GM19397 (cell line): ENCODE data around the gene IREB2.
A peak's percentile ranks its signal among the peaks of the same experiment; 100 is the strongest.
"Not testable (repeated sequence)": the region's sequence is repeated elsewhere in the genome, so short reads cannot be mapped to it uniquely, and the experiment has no call there.

Experiments used
- ATAC-seq: cut with Tn5 transposase; IDR thresholded peaks from one replicate; pipeline ENCODE4 v1.9.1; 2021; ENCODE audit warnings: mild to moderate bottlenecking, moderate library complexity; ENCODE audit not compliant: unreplicated experiment

The IREB2 gene, protein sequence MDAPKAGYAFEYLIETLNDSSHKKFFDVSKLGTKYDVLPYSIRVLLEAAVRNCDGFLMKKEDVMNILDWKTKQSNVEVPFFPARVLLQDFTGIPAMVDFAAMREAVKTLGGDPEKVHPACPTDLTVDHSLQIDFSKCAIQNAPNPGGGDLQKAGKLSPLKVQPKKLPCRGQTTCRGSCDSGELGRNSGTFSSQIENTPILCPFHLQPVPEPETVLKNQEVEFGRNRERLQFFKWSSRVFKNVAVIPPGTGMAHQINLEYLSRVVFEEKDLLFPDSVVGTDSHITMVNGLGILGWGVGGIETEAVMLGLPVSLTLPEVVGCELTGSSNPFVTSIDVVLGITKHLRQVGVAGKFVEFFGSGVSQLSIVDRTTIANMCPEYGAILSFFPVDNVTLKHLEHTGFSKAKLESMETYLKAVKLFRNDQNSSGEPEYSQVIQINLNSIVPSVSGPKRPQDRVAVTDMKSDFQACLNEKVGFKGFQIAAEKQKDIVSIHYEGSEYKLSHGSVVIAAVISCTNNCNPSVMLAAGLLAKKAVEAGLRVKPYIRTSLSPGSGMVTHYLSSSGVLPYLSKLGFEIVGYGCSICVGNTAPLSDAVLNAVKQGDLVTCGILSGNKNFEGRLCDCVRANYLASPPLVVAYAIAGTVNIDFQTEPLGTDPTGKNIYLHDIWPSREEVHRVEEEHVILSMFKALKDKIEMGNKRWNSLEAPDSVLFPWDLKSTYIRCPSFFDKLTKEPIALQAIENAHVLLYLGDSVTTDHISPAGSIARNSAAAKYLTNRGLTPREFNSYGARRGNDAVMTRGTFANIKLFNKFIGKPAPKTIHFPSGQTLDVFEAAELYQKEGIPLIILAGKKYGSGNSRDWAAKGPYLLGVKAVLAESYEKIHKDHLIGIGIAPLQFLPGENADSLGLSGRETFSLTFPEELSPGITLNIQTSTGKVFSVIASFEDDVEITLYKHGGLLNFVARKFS

DNA sequence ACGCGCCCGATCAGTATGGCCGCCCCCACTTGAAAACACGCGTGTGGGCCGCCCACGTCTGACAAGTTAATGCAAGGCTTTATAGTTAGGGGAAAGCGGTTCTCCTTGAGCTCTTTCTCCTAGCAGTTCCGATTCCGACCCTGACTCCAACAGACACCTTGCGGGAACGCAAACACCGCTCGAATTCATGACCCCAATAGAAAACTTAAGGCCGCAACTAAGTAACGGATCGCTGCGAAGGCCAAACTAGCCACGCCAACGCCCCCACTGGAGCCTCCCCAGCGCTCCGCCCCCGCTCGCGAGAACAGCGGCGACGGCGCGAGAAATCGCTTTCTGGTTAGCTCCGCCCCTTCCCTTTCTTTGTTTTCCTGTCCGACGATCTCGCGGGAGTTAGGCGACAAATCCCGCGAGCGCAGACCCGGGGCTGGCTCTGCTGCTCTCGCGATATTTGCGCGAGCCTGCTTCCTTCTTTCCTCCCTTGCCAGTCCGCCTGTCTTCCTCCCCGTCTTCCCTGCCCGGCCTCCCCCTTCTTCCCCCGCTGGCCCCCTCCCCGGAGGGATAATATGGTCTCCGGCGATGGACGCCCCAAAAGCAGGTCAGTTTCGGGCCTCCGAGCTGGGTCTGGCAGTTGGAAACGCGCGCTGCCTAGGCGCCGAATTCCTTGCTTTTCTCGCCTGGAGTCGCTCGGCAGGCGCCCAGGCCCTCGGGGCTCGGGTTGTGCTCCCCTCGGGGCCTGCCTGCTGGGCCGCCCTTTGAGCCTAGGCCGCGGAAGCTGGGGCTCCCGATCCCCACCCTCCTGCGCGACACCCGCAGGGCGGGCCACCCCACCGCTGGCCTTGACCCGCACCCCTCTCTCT, at the start of gene IREB2:
Gene IREB2 (plus strand): TSS at position 455 of the 857 bp plus-strand sequence. CDS start 122 bp downstream, at position 577.
- ATAC-seq: peak; percentile 86

DNA sequence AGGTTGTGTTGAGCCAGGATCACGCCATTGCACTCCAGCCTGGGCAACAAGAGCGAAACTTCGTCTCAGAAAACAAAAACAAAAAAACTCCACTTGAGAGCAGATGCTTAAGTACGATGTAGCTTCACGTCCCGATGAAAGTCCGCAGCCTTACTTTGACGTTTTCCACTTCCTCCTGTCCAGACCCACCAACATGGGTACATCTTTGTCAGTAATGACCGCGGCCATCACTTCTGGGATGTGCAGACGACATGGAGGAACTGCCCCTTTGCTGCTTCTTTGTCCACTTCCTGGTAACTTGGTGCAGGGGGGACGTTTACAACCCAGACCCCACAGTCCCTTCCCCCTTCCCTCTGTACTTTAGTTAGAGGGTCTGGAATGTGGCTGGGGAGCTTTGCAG, 49.2 kb upstream of the IREB2 start:
- no peak for ATAC-seq

DNA sequence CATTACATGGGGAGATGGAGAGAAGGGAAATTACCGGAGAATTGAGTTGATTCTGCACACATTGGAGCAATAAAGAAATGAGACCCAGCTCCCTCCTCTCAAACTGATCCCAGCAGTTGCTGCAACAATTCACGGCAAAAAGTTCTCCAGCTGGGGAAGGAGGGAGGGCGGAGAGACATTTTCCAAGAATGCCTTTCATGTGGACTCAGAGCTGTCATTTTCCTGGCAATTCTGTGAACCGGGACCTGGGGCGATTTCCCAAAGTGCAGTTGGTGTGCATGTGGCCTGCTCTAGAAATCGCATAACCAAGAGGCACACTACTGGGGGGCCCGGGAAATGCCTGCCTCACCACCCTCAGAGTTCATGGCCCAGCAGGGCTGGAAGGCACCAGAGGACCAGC, 48.7 kb upstream of the IREB2 start:
- ATAC-seq: no peak

DNA sequence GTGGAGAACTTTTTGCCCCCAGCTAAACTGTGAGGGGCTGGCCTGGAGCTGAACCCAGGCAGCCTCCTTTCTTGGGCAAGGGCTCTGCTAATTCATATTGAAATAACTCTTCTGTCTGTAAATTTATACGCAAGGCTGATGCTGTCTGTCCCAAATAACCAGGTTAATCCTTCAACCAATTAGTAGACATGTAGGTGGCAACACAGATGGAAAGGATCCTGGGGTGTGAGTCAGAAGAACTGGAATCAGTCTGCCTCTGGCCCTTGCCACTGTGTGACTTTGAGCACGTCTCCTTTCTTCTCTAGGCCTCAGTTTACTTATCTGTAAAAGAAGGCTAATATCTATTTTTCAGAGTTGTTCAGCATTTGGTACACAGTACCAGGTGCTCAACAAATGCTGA, 48.3 kb upstream of the IREB2 start:
- ATAC-seq: no peak

DNA sequence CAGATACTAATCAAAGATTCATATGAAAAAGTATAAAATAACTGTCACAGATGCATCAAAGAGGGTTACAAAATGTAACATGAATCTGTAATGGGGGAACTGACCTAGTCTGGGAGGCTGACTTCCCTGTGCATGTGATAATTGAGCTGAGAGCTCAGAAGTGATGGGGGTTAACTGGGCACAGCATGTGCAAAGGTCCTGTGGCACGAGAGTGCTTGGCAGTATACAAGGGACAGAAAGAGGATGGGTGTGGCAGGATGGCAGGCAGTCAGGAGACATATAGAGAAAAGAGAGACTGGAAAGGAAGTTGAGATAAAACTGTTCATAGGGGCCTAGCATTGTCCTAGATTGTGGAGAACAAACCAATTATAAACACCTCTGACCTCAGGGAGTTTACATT, 47.8 kb upstream of the IREB2 start:
- no peak for ATAC-seq

DNA sequence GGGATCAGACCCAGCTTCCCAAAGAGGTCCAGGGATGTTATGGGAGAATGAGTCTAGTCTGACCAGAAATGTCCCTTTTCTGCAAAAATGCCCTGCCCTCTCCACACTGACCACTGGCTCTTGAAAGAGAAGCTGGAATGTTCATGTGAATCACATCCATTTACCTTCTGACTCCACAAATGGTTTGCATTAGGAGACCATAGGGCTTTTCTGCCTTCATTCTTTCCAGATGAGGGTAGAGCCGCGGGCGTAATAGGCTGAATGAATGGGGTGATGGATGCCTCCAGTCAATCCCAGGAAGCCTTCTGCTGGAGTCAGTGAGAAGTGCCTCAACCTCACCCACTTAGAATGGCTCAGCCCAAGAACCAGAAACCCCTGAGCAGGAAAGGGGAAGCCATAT, 47.2 kb upstream of the IREB2 start:
- no peak for ATAC-seq

DNA sequence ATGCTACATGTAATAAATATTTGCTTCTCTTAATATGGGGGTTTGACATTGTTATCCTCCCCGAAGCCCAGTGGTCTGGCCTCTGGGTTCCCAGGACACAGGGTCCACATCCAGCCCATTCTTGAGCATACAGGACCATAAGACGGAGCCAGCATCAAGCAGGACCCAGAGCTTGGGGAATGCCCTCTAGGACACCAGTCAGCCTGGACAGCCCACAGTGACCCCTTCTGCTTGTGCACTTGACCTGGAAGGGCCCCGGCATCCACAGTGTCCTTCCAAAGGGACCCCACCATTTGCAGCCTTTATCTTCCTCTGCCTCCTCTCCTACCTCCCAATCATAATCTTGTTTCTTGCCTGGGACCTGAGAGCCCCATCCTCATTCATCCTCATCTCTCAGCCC, 46.2 kb upstream of the IREB2 start:
- no peak for ATAC-seq

DNA sequence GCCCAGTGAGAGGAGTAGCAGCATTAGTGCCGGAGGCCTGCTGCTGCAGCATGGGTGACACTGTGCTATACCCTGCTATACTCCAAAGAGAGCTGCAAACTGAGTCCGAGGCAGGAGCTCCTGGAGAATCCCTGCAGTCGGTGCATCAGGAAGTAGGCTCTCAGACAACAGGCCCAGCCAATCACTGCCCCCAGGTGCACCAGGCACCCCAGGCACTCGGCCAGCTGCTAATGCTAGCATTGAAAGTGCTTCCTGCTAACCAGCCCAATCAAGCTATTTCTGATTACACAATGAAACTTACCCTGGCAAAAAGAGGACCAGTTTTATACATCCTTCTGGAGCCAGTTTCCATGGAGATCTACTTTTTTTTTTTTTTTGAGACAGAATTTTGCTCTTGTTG, 45.6 kb upstream of the IREB2 start:
- ATAC-seq: no peak

DNA sequence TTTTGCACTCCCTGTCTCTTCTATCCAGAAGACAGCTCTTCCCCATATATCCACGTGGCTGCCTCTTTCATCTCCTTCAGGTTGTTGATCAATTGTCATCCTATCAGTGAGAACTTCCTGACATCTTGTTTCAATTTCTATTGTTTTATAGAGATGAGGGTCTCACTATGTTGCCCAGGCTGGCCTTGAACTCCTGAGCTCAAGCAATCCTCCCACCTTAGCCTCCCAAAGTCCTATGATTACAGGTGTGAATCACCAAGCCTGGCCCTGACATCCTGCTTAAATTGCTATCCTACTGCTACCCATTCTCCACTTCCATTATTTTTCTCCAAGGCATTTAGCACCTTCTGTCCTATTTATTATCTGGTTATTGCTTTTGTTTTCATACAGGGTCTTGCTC, 44.9 kb upstream of the IREB2 start:
- no peak for ATAC-seq

DNA sequence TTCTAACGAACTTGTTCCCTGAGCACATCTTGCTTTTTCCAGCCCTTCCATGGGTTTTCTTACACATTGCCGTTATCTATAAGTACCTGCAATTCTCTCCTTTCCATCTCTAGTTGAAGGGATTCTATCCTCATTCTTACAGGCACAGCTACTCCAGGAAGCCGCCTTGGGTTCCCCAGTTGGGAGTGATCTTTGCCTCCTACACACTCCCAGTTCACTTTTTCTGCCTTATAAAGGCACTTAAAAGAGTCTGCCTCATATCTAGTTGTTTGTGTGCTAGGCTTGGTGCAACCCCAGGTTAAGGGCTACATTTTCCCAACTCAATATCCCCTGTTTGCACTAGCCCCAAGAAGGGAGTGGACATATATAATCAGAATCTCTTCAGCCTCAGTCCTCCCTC, 44.0 kb upstream of the IREB2 start:
- ATAC-seq: no peak

DNA sequence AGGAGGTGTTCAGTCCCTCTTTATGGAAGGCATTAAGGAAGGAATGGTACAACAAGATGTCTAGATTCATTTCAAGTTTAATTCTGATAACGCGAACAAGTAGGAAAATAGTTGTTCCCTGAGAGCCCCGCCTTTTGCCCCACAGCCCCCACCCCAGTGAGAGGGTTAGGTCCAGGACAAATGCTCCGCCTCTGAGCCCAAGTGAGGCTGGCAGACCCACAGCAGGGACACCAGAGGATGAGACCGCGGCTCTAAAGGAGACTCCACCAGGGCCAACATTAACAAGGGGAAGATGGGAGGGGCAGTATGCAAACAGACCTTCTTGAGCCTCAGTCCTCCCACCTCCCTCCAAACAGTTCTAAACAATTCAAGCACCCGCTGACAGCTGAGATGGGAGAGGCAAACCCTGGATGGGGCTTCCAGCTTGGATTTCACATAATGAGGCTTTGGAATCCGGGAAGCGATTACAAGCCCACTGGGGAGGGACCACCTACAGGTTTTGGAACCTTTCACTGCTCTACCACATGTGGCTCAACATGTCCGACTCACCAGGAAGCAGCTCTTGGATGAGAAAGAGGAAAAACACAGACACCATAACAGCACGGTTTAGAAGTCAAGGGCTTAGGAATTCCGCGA, 42.9 kb upstream of the IREB2 start:
- no peak for ATAC-seq

DNA sequence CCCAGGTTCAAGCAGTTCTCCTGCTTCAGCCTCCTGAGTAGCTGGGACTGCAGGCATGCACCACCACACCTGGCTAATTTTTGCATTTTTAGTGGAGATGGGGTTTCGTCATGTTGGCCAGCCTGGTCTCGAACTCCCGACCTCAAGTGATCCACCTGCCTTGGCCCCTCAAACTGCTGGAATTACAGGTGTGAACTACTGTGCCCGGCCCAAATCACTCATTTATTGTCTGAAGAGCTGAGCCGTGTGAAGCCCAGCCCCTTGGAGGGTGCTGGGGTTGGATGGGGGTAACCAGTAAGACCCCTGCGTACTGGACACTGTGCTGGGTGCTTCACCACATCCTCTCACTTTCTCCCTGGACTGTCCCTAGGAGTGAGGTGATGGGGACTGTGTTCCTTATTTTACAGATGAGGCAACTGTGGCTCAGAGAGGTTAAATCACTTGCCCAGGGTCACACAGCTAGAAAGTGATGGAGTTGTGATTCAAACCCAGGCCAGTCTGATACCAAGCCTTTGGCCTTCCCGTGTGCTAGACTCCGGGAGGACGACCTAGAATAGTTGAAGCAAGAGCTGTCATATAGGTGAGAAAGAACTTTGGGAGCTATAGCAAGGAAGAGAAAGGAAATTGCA, 41.7 kb upstream of the IREB2 start:
- no peak for ATAC-seq

DNA sequence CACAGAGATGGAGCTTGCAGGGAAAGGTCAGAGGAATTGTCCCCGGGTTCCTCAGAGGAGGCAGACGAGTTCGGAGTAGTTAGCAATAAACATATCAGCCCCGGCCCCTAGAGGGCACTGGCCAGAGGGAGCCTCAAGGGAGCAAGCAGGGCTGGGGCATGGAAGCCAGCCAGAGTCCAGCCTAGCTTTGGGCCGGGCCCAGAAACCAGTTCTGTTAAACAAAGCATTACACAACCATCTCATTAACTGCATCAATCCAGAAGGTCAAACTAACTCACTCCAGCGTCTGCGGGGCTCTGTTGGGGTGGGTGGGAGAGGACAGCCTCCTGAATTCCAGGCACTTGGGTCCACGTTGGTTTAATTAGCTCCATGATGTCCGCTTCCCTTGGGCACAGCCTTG, 41.0 kb upstream of the IREB2 start:
- no peak for ATAC-seq

DNA sequence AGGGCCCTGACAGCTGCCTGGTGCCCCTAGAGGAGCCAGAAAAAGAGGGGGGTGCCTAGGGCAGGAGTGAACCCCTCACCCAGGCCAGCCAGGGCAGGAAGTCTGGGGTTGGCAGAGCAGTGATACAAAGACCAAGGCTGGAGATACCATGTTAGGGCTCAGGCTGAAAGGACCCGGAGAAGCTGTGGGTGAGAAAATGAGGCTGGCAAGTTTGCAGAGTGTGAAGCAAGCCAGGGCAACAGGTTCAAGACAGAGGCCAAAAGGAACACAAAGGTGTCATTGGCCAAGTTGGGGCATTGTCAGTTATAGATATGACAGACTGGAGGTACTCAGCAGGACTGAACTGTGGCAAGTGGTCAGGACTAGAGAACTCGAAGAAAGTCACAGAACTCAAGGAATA, 40.6 kb upstream of the IREB2 start:
- ATAC-seq: no peak

DNA sequence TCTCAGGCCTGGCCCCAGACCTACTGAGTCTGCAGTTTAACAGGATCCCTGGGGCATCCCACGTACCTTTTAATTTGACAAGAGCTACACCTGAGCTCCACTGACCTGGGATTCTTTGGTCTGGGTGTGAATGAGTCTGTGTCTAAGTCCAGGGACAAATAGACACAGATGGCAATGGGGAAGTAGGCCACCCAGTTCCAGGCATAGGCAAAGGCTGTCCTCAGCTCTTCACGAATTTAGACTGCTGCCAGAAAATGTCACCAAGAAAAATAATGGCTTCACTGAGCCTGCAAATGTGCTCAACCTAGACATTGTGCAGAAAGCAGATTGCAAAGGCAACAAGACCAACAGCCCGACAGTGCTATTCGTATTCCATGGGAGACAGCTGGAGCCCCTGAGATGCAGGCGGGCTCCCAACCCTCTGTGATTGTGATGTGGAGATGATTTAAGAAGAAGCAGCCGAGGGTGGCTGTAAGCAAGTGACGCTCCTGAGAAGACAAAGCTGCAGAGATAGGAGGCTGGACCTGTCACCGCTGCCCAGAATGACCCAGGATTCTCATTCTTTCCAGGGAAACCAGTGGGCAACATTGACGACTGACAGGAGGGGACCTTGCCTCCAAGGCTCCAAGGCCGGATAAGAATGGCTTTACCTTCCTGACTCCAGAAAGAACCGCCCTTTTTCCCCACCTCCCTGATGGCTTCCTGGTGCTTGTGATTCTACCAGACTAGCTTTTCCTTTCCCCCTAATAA, 39.8 kb upstream of the IREB2 start:
- no peak for ATAC-seq

DNA sequence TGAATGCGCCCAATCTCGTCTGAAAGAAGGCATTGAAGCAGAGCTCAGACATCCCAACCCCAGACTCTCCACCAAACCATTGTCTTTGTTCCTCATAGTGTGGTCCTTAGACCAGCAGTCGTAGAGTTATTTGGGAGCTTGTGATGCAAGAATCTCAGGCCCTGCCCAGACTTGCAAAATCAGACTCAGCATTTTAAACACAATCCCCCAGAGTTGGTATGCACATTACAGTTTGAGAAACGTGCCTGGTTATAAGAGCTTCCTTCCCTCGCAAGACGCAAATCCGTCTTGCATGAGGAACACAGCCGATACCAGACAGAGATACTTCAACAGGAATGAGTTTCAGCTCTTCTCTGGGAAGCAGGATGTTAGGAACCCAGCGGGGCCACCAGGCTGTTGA, 38.9 kb upstream of the IREB2 start:
- ATAC-seq: no peak

DNA sequence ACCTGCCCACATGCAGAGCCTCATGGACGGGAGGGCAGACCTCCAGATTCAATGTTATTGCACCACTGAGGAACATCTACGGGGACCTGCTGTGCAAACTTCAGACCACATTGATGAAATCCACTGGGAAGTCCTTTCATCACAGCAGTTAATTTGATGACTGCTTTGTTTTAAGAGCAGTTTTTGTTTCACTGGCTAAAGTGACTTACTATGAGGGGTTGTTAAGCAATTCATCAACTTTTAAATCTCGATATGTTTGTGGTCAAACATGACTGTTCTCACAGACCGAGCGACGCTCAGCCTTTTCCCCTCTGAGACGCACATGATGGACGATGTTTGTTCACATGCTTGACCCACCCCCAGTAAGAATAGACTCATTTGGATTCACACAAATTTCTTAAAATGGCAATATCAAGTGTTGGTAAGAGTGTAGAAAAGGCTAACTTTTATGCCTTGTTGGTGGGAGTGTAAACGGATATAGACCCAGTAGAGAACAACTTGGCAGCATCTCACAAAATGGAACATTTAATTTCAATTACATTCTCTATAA, 35.9 kb upstream of the IREB2 start:
- ATAC-seq: no peak

DNA sequence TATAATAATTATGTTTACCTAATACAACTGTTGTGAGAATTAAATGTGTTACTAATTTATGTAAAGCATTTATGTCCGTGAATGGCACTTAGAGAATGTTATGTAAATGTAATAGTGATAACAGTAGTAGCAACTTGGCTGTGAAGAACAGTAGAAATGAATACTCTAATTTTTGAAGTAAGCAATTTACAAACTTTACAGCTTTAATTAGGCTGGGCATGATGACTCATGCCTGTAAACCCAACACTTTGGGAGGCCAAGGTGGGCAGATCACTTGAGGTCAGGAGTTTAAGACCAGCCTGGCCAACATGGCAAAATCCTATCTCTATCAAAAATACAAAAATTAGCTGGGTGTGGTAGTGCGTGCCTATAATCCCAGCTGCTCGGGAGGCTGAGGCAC, 33.9 kb upstream of the IREB2 start:
- ATAC-seq: no peak

DNA sequence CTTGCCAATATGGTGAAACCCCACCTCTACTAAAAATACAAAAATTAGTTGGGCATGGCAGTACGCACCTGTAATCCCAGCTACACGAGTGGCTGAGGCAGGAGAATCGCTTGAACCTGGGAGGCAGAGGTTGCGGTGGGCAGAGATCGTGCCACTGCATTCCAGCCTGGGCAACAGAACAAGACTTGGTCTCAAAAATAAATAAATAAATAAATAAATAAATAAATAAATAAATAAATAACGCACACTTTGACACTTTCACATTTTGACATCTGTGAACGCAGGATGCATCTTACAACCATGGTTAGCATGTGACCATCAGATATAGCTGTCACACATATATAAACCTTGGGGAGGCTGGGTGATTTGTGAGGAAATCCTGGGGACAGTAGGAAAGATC, 33.2 kb upstream of the IREB2 start:
- not testable (repeated sequence) for ATAC-seq
